Panc1 (cell line): ENCODE measurements around the gene MAPK14.

Source experiments
- CTCF ChIP-seq: fragments of 450-650 bp; IDR thresholded peaks from 2 replicates; pipeline ENCODE4 v1.5.1; 2017; ENCODE audit warnings: mild to moderate bottlenecking
- POLR2AphosphoS5 ChIP-seq: IDR thresholded peaks from 2 replicates; pipeline ENCODE4 v1.6.1; 2012; ENCODE audit warnings: mild to moderate bottlenecking, low read depth, low read length, moderate library complexity
- TCF7L2 ChIP-seq: IDR thresholded peaks from 2 replicates; pipeline ENCODE4 v1.6.1; 2011; ENCODE audit warnings: mild to moderate bottlenecking, low read depth, low read length, inconsistent platforms
- TF ChIP-seq, protein P1 (sequence below), 2 experiments: IDR thresholded peaks; 2 replicates each; pipeline ENCODE4 v1.6.1; 2011 to 2012; ENCODE audit warnings: low read depth in 2 of 2, control low read depth in 1 of 2, low read length in 1 of 2, mild to moderate bottlenecking in 1 of 2, moderate library complexity in 1 of 2; ENCODE audit not compliant: insufficient read depth in 1 of 2

GRCh38 chr6:36076178-36077063, 48.8 kb downstream of the MAPK14 start:
- TF ChIP-seq CTCF (no peak), POLR2AphosphoS5 (no peak), TCF7L2 (no peak)
- TF ChIP-seq, protein P1, sequence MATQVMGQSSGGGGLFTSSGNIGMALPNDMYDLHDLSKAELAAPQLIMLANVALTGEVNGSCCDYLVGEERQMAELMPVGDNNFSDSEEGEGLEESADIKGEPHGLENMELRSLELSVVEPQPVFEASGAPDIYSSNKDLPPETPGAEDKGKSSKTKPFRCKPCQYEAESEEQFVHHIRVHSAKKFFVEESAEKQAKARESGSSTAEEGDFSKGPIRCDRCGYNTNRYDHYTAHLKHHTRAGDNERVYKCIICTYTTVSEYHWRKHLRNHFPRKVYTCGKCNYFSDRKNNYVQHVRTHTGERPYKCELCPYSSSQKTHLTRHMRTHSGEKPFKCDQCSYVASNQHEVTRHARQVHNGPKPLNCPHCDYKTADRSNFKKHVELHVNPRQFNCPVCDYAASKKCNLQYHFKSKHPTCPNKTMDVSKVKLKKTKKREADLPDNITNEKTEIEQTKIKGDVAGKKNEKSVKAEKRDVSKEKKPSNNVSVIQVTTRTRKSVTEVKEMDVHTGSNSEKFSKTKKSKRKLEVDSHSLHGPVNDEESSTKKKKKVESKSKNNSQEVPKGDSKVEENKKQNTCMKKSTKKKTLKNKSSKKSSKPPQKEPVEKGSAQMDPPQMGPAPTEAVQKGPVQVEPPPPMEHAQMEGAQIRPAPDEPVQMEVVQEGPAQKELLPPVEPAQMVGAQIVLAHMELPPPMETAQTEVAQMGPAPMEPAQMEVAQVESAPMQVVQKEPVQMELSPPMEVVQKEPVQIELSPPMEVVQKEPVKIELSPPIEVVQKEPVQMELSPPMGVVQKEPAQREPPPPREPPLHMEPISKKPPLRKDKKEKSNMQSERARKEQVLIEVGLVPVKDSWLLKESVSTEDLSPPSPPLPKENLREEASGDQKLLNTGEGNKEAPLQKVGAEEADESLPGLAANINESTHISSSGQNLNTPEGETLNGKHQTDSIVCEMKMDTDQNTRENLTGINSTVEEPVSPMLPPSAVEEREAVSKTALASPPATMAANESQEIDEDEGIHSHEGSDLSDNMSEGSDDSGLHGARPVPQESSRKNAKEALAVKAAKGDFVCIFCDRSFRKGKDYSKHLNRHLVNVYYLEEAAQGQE (IDR thresholded peaks at IDR 0.05; ENCODE audit: insufficient read depth in 1 of 2, low read depth in 2 of 2, low read length in 1 of 2), result no peak
